Measurements from ENCODE around the gene UAP1L1.

UAP1L1 gene

GRCh38 chr9:137103206-137103999, 26.1 kb downstream of the UAP1L1 start:
- DNase-seq = no peak

GRCh38 chr9:137105814-137106661, 28.7 kb downstream of the UAP1L1 start:
- DNase-seq = no peak

GRCh38 chr9:137106662-137107250, 29.4 kb downstream of the UAP1L1 start:
- no peak for DNase-seq

GRCh38 chr9:137107312-137107921, 30.1 kb downstream of the UAP1L1 start:
- no peak for DNase-seq

- no peak for DNase-seq
Observed at GRCh38 chr9:137107982-137108381, 30.7 kb downstream of the UAP1L1 start.

GRCh38 chr9:137108608-137109249, 31.4 kb downstream of the UAP1L1 start:
- DNase-seq = no peak

- no peak for DNase-seq
Observed at GRCh38 chr9:137109250-137110146, 32.2 kb downstream of the UAP1L1 start.

GRCh38 chr9:137110147-137110910, 33.0 kb downstream of the UAP1L1 start:
- DNase-seq = no peak

GRCh38 chr9:137110911-137111787, 33.8 kb downstream of the UAP1L1 start:
- no peak for DNase-seq

- DNase-seq = no peak
Observed at GRCh38 chr9:137111788-137112563, 34.7 kb downstream of the UAP1L1 start.

- DNase-seq = no peak
Observed at GRCh38 chr9:137112564-137113384, 35.5 kb downstream of the UAP1L1 start.

GRCh38 chr9:137113385-137114159, 36.3 kb downstream of the UAP1L1 start:
- DNase-seq = no peak

- no peak for DNase-seq
Observed at GRCh38 chr9:137114220-137114612, 36.9 kb downstream of the UAP1L1 start.

- DNase-seq = no peak
Observed at GRCh38 chr9:137114613-137115393, 37.5 kb downstream of the UAP1L1 start, which contains the start of gene DPP7. Gene DPP7 (minus strand): TSS chr9:137114733. CDS start chr9:137114713, 20 bp downstream.

- DNase-seq = no peak
Observed at GRCh38 chr9:137115394-137116026, 38.2 kb downstream of the UAP1L1 start.

All from cortex of kidney (tissue), 1 donor.